C4-2B (cell line): ENCODE results near the gene NLRX1.

Experiments
- CTCF ChIP-seq: fragments of 450-650 bp; conservative IDR thresholded peaks from 2 replicates; pipeline ENCODE4 v1.5.1; 2017; ENCODE audit warnings: mild to moderate bottlenecking
- ZFX ChIP-seq: fragments of 450-650 bp; IDR thresholded peaks from 2 replicates; pipeline ENCODE4 v1.6.1; 2017

- TF ChIP-seq CTCF (no peak), ZFX (no peak)
Observed at GRCh38 chr11:119147604-119148333, 20.8 kb upstream of the NLRX1 start.
